Measurements from ENCODE around the gene DGKG. TPM values are rescaled to one million over a fixed set of nuclear protein-coding genes. Genes with fewer than 3 reads are reported as not detected.

Gene DGKG
- total RNA-seq, 1 donor from 2014 or later = 0.54 TPM

- TF ChIP-seq CTCF (IDR thresholded peaks at IDR 0.05; ENCODE audit: unreplicated experiment) = no peak
- peaks cover 3% of the 10 kb centered on the region for H3K27me3 Mint-ChIP-seq (ENCODE audit: unreplicated experiment)
- peaks cover 9% of the 10 kb centered on the region for H3K4me1 Mint-ChIP-seq (ENCODE audit: unreplicated experiment)
- no peak overlapping the region for H3K4me3 Mint-ChIP-seq (ENCODE audit: unreplicated experiment)
- H3K27ac Mint-ChIP-seq (ENCODE audit: unreplicated experiment) = no peak overlapping the region
- DNase-seq (ENCODE audit: low spot score) = no peak
- no peaks in the 10 kb centered on the region for H3K36me3 Mint-ChIP-seq (ENCODE audit: low read depth, unreplicated experiment)
- H3K9me3 Mint-ChIP-seq (ENCODE audit: unreplicated experiment) = no peaks in the 10 kb centered on the region
These were observed 113.2 kb downstream of the DGKG start for GRCh38 chr3:186248850-186249249.

DNA sequence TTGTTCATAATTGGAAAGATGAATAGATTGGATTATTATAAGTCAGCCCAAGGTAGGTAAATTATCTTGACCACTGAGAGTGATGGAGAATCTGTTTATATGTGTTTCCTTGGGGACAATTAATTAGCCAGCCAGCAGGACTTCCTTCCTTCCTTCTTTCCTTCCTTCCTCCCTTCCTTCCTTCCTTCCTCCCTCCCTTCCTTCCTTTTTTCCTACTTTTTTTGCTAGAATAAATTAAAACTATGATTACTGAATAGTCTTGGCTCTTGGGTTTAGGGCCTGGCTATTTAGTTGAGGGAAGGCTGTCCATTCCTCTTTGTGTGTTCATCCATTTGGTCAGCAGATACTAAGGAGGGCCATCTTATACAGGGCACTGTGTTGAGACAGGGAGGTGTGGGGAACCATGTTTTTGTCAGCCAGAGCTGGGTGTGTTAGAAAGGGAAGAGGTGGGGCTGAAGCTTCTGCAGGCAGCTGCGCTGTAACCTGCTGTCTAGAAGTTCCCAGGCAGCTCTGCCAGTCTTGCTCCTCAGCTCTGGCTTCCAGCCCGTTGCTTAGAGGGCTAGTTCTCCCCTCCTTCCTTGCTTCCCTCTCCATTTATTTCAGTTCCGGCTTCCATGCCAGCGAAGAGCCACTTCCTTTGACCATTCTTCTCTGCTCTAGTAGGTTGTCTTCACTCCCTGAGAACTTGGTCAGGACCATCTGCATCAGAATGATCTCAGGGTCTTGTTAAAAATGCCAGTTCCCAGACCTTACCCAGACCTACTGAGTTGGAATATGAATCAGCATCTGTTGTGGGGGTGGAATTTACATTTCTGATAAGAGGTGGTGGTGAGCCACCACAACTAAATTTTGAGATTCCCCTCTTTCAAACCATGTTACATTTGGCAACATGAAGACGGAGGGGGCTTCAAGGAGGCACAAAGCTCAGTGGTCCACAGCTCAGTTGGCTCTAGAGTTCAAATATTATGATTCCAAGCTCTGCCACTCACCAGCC lies 113.9 kb downstream of the DGKG start:
- no peak for TF ChIP-seq CTCF (IDR thresholded peaks at IDR 0.05; ENCODE audit: unreplicated experiment)
- H3K9me3 Mint-ChIP-seq (ENCODE audit: unreplicated experiment) = no peaks in the 10 kb centered on the region
- DNase-seq (ENCODE audit: low spot score) = no peak
- peaks cover 3% of the 10 kb centered on the region for H3K27me3 Mint-ChIP-seq (ENCODE audit: unreplicated experiment)
- H3K4me1 Mint-ChIP-seq (ENCODE audit: unreplicated experiment) = peaks cover 9% of the 10 kb centered on the region
- H3K36me3 Mint-ChIP-seq (ENCODE audit: low read depth, unreplicated experiment) = no peaks in the 10 kb centered on the region
- peak overlapping the region; percentile 42 for H3K27ac Mint-ChIP-seq (ENCODE audit: unreplicated experiment)
- no peak overlapping the region for H3K4me3 Mint-ChIP-seq (ENCODE audit: unreplicated experiment)

DNA sequence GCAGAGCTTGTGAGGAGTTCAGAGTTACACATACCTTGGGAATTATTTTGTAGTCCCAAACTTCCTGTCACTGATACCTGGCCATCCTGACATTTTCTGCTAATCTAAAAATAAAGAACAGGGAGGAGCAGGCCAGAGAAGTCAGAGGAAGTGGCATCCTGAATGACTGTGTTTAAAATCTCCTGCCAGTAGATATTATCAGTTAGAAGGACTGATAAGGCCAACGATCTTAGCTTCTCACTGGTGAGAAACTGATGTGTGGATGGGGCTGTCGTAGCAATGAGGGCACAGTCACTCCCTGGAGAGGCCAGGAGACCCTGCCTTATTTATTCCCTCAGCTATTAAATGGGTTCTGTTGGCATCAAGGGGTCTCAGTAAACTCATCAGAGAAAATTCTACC lies 115.1 kb downstream of the DGKG start:
- TF ChIP-seq CTCF (IDR thresholded peaks at IDR 0.05; ENCODE audit: unreplicated experiment) = no peak
- no peak overlapping the region for H3K27ac Mint-ChIP-seq (ENCODE audit: unreplicated experiment)
- H3K4me3 Mint-ChIP-seq (ENCODE audit: unreplicated experiment) = no peak overlapping the region
- peaks cover 3% of the 10 kb centered on the region for H3K27me3 Mint-ChIP-seq (ENCODE audit: unreplicated experiment)
- H3K4me1 Mint-ChIP-seq (ENCODE audit: unreplicated experiment) = peaks cover 9% of the 10 kb centered on the region
- H3K9me3 Mint-ChIP-seq (ENCODE audit: unreplicated experiment) = no peaks in the 10 kb centered on the region
- H3K36me3 Mint-ChIP-seq (ENCODE audit: low read depth, unreplicated experiment) = no peaks in the 10 kb centered on the region
- no peak for DNase-seq (ENCODE audit: low spot score)

DNA sequence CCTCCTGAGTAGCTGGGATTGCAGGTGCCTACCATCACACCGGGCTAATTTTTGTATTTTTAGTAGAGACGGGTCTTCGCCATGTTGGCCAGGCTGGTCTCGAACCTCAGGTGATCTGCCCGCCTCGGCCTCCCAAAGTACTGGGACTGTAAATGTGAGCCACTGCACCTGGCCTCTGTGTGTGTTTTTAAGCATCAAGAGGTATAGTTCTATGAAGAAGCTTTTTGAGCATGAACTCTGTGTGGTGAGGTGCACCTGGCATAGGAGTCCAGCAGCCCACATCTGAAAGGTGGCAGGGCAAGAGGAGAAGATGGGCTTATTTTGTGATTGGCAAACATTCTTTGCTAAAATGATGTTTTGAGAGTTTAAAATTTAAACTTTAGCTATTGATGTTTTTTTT lies 118.0 kb downstream of the DGKG start:
- Mint-ChIP-seq H3K36me3 (ENCODE audit: low read depth, unreplicated experiment) (no peaks in the 10 kb centered on the region), H3K4me1 (ENCODE audit: unreplicated experiment) (peaks cover 10% of the 10 kb centered on the region), H3K9me3 (ENCODE audit: unreplicated experiment) (no peaks in the 10 kb centered on the region), H3K27ac (ENCODE audit: unreplicated experiment) (no peak overlapping the region), H3K27me3 (ENCODE audit: unreplicated experiment) (peaks cover 3% of the 10 kb centered on the region), H3K4me3 (ENCODE audit: unreplicated experiment) (no peak overlapping the region)
- no peak for DNase-seq (ENCODE audit: low spot score)
- TF ChIP-seq CTCF (IDR thresholded peaks at IDR 0.05; ENCODE audit: unreplicated experiment) = no peak

Measured in endothelial cell (in vitro differentiated cells).